HG03135 (cell line): ENCODE data around the gene TMA7.

Source experiments
- ATAC-seq: cut with Tn5 transposase; IDR thresholded peaks from one replicate; pipeline ENCODE4 v1.9.1; 2021; ENCODE audit warnings: mild to moderate bottlenecking, moderate library complexity; ENCODE audit not compliant: unreplicated experiment

The TMA7 gene

DNA sequence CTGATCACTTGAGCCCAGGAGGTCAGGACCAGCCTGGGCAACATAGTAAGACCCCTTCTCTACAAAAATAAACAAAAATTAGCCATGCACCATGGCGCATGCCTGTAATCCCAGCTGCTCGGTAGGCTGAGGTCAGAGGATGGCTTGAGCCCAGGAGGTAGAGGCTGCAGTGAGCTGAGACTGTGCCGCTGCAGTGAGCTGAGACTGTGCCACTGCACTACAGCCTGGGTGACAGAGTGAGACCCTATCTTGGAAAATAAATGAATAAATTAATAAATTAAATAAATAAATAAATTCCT is 53.1 kb downstream of the TMA7 start:
- ATAC-seq = no peak
